ENCODE results near the gene CCDC6. TPM values are rescaled to one million over a fixed set of nuclear protein-coding genes. Genes with fewer than 3 reads are reported as not detected.
A peak's percentile ranks its signal among the peaks of the same experiment; 100 is the strongest.

Gene CCDC6
- total RNA-seq, 1 experiment from 2014 or later, result 58.4 TPM

- Mint-ChIP-seq H3K9me3 (no peaks in the 10 kb centered on the region), H3K27me3 (ENCODE audit: low read depth) (no peaks in the 10 kb centered on the region), H3K4me3 (no peak overlapping the region), H3K4me1 (peaks cover 71 to 76% of the 10 kb centered on the region in 2 experiments), H3K36me3 (ENCODE audit: insufficient read depth in 1 of 3, low read depth in 3 of 3) (no peaks in the 10 kb centered on the region), H3K27ac (peak overlapping the region in 1 of 3 experiments; percentile 14; a peak in 1 of 7 replicates)
- Histone ChIP-seq H2BK12ac (ENCODE audit: insufficient read length, low read depth, low read length) (no peak overlapping the region), H3K18ac (ENCODE audit: insufficient read length, low read depth, low read length) (no peak overlapping the region), H2BK120ac (ENCODE audit: low read depth, low read length, poor library complexity, severe bottlenecking) (no peak overlapping the region), H3T11ph (ENCODE audit: low read length) (no peak overlapping the region), H3K4ac (ENCODE audit: low read depth, low read length) (no peak overlapping the region), H3K9me3 (ENCODE audit: control insufficient read depth, low read depth, low read length) (no peaks in the 10 kb centered on the region), H3K14ac (ENCODE audit: insufficient read depth, low read length) (no peak overlapping the region), H3K23ac (ENCODE audit: insufficient read length, low read depth, low read length) (no peak overlapping the region), H4K91ac (ENCODE audit: insufficient read length, low read depth, low read length) (no peak overlapping the region), H2BK5ac (ENCODE audit: insufficient read length, low read length) (no peak overlapping the region), H2AFZ (ENCODE audit: low read length) (no peak overlapping the region), H4K20me1 (ENCODE audit: control insufficient read depth, insufficient read depth, insufficient read length) (no peaks in the 10 kb centered on the region), H4K8ac (replicated peaks; ENCODE audit: insufficient read length, low read depth, low read length) (no peak overlapping the region), H4K5ac (ENCODE audit: insufficient read length, low read depth, low read length) (no peak overlapping the region), H3K27ac (ENCODE audit: insufficient read length, low read depth, low read length) (no peak overlapping the region), H3K9ac (ENCODE audit: extremely low read depth, insufficient read length, low read length) (no peak overlapping the region), H3K27me3 (ENCODE audit: insufficient read depth, low read length) (no peaks in the 10 kb centered on the region), H2AK5ac (ENCODE audit: insufficient read length, low read length) (no peak overlapping the region), H2BK20ac (ENCODE audit: low read depth, low read length, poor library complexity, severe bottlenecking) (no peak overlapping the region), H3K4me2 (ENCODE audit: insufficient read depth, insufficient read length, low read length) (no peak overlapping the region), H3K4me1 (ENCODE audit: insufficient read depth, low read length) (peaks cover 9% of the 10 kb centered on the region; the same call in 1 of the 2 replicates), H3K79me2 (ENCODE audit: insufficient read depth, low read length) (peaks cover 50% of the 10 kb centered on the region), H3K79me1 (ENCODE audit: insufficient read depth, low read depth, low read length, poor library complexity, severe bottlenecking) (peaks cover 4% of the 10 kb centered on the region), H3K23me2 (ENCODE audit: insufficient read length, low read depth, low read length, poor library complexity, severe bottlenecking) (no peaks in the 10 kb centered on the region), H3K56ac (ENCODE audit: insufficient read length, low read depth, low read length) (no peak overlapping the region), H2BK15ac (ENCODE audit: low read depth, low read length) (no peak overlapping the region)
- DNase-seq, result no peak
- no CpG with 5 or more reads among the region's 4 CpGs for WGBS (ENCODE audit: extremely low coverage, insufficient read length, low lambda C conversion rate)
- TF ChIP-seq CTCF (conservative IDR thresholded peaks at IDR 0.05), result no peak
Observed at GRCh38 chr10:59873896-59874295, 32.5 kb downstream of the CCDC6 start.
